PC-3 (cell line): ENCODE measurements around the gene SHISA8.

Experiments
- EZH2 ChIP-seq: fragments of 300-600 bp; sonication (generic); IDR thresholded peaks from one replicate; pipeline ENCODE4 v1.6.1; 2017; ENCODE audit warnings: antibody characterized with exemption, mild to moderate bottlenecking, low read length; ENCODE audit not compliant: unreplicated experiment
- EZH2phosphoT487 ChIP-seq: fragments of 300-600 bp; sonication (generic); IDR thresholded peaks from 2 replicates; pipeline ENCODE4 v1.6.1; 2018; ENCODE audit warnings: mild to moderate bottlenecking, antibody characterized with exemption, low read length, borderline replicate concordance
- TF ChIP-seq, protein P1 (sequence below): fragments of 300-600 bp; sonication (generic); conservative IDR thresholded peaks from 2 replicates; pipeline ENCODE4 v1.5.1; 2017; ENCODE audit warnings: antibody characterized with exemption, low read depth, mild to moderate bottlenecking, low read length

GRCh38 chr22:41893591-41894375, 21.1 kb downstream of the SHISA8 start:
- TF ChIP-seq, protein P1, sequence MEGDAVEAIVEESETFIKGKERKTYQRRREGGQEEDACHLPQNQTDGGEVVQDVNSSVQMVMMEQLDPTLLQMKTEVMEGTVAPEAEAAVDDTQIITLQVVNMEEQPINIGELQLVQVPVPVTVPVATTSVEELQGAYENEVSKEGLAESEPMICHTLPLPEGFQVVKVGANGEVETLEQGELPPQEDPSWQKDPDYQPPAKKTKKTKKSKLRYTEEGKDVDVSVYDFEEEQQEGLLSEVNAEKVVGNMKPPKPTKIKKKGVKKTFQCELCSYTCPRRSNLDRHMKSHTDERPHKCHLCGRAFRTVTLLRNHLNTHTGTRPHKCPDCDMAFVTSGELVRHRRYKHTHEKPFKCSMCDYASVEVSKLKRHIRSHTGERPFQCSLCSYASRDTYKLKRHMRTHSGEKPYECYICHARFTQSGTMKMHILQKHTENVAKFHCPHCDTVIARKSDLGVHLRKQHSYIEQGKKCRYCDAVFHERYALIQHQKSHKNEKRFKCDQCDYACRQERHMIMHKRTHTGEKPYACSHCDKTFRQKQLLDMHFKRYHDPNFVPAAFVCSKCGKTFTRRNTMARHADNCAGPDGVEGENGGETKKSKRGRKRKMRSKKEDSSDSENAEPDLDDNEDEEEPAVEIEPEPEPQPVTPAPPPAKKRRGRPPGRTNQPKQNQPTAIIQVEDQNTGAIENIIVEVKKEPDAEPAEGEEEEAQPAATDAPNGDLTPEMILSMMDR, result no peak
- TF ChIP-seq EZH2 (no peak), EZH2phosphoT487 (no peak)
